Body of pancreas (tissue), 4 donors: Measurements from ENCODE around the gene LUC7L. TPM values are rescaled to one million over a fixed set of nuclear protein-coding genes. Genes with fewer than 3 reads are reported as not detected.

Experiments used
- ATAC-seq: fragments of 150-250 bp; one replicate; pipeline ENCODE4 v1.9.1; 2016
- DNase-seq, 4 donors: peaks; one replicate each; pipeline ENCODE4 v3.0.0-alpha.2; 2019
- H3K27ac ChIP-seq, 4 donors: fragments of 200-600 bp; sonication (generic); 1 replicate in 3 of 4; 2 replicates in 1 of 4; pipeline versions ENCODE4 v1.5.1 to v1.6.1; 2016 to 2019; ENCODE audit warnings: mild to moderate bottlenecking in 1 of 4, mixed read lengths in 1 of 4, moderate library complexity in 1 of 4
- H3K27me3 ChIP-seq, 2 donors: fragments of 200-600 bp; sonication (generic); one replicate each; pipeline ENCODE4 v1.6.0; 2016; ENCODE audit warnings: mild to moderate bottlenecking in 1 of 2
- H3K36me3 ChIP-seq, 2 donors: fragments of 200-600 bp; sonication (generic); replicated peaks in 1 of 2; 2 replicates each; pipeline ENCODE4 v1.5.1; 2016; ENCODE audit warnings: low read depth in 2 of 2; ENCODE audit not compliant: insufficient read depth in 1 of 2
- H3K4me1 ChIP-seq: fragments of 200-600 bp; sonication (generic); one replicate; pipeline ENCODE4 v1.6.0; 2016
- H3K4me3 ChIP-seq, 2 donors: fragments of 200-600 bp; sonication (generic); 1 replicate in 1 of 2; 2 replicates in 1 of 2; pipeline ENCODE4 v1.5.1; 2016 to 2019
- H3K9me3 ChIP-seq, 3 donors: fragments of 200-600 bp; sonication (generic); 1 replicate in 2 of 3; 2 replicates in 1 of 3; pipeline ENCODE4 v1.5.1; 2016
- CTCF ChIP-seq, 7 experiments: fragments of 450-650 bp in 4 of 7; fragments of 200-600 bp in 3 of 7; sonication (generic) in 3 of 7; IDR thresholded peaks; one replicate each; pipeline ENCODE4 v1.5.1; 2016 to 2019; ENCODE audit warnings: antibody characterized with exemption in 7 of 7
- POLR2A ChIP-seq, 3 donors: fragments of 450-650 bp; IDR thresholded peaks; one replicate each; pipeline ENCODE4 v1.6.1; 2016; ENCODE audit warnings: antibody characterized with exemption in 3 of 3, mild to moderate bottlenecking in 2 of 3
- whole genome bisulfite sequencing, 2 donors: methylation state at CpG; one replicate each; pipeline ENCODE4 v1.1.5; 2017; 5-methylcytosine and 5-hydroxymethylcytosine counted together
- intact Hi-C: fragments of 100-400 bp; cut with DNase I; formaldehyde crosslinking; loops from one replicate; pipeline ENCODE4 v1.15.1; 2023
- total RNA-seq, 2 donors: library from RNA; depleted of rRNA; stranded (reverse); fragments of >200 nt; gene quantifications; one replicate each; pipeline ENCODE4 v1.1.0, GENCODE V29; 2016

LUC7L gene
- total RNA-seq, 2 donors from 2014 or later = 106 to 162 TPM

GRCh38 chr16:149024-149660 lies 80.1 kb downstream of the LUC7L start:
- Histone ChIP-seq H3K27me3 (no peaks in the 10 kb centered on the region), H3K36me3 (no peaks in the 10 kb centered on the region), H3K4me3 (no peak overlapping the region), H3K27ac (no peak overlapping the region), H3K4me1 (no peaks in the 10 kb centered on the region), H3K9me3 (no peaks in the 10 kb centered on the region)
- ATAC-seq (no peak), DNase-seq (no peak)
- 32 to 40% methylated on average over 5 to 9 of the region's 9 CpGs for WGBS, 2 donors
- intact Hi-C loops = no loop called here
- TF ChIP-seq POLR2A (IDR thresholded peaks at IDR 0.05) (no peak), CTCF (IDR thresholded peaks at IDR 0.05) (no peak)

DNA sequence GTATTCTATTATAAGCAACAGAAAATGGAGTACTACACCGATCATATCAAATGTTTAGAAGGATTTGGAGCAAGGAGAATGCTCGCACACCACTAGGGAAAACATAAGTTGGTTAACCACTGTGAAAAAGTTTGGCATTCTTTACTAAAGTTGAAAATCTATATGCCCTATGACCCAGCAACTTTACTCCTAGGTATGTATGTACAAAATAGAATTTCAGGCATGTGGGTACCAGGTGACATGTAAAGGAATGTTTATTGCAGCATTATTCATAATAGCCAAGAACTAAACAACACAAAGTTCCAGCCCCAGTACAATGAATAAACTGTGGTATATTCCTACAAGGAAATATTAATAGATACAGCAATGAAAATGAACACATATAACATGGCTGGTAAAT lies 82.6 kb downstream of the LUC7L start:
- Histone ChIP-seq H3K9me3 (no peaks in the 10 kb centered on the region), H3K27ac (no peak overlapping the region), H3K4me1 (no peaks in the 10 kb centered on the region), H3K27me3 (no peaks in the 10 kb centered on the region), H3K36me3 (no peaks in the 10 kb centered on the region), H3K4me3 (no peak overlapping the region)
- intact Hi-C loops = no loop called here
- no peak for DNase-seq
- 83 to 90% methylated on average over 2 of the region's 2 CpGs for WGBS, 2 donors
- no peak for ATAC-seq
- TF ChIP-seq CTCF (IDR thresholded peaks at IDR 0.05) = no peak
- no peak for TF ChIP-seq POLR2A (IDR thresholded peaks at IDR 0.05)

- TF ChIP-seq CTCF (IDR thresholded peaks at IDR 0.05) (no peak), POLR2A (IDR thresholded peaks at IDR 0.05) (no peak)
- 73 to 82% methylated on average over 14 of the region's 14 CpGs for WGBS, 2 donors
- intact Hi-C loops = no loop called here
- Histone ChIP-seq H3K36me3 (no peaks in the 10 kb centered on the region), H3K9me3 (no peaks in the 10 kb centered on the region), H3K27ac (no peak overlapping the region), H3K4me3 (no peak overlapping the region), H3K4me1 (no peaks in the 10 kb centered on the region), H3K27me3 (no peaks in the 10 kb centered on the region)
- DNase-seq = no peak
- ATAC-seq = no peak
Measured at GRCh38 chr16:144797-145252, 84.4 kb downstream of the LUC7L start.

- intact Hi-C loops = no loop called here
- Histone ChIP-seq H3K9me3 (no peaks in the 10 kb centered on the region), H3K4me3 (no peak overlapping the region), H3K4me1 (peaks cover 8% of the 10 kb centered on the region), H3K27me3 (no peaks in the 10 kb centered on the region), H3K27ac (no peak overlapping the region), H3K36me3 (no peaks in the 10 kb centered on the region)
- WGBS, 2 donors = 57% methylated on average over 6 of the region's 6 CpGs; no CpG with 5 or more reads in 1 of the 2 donors
- ATAC-seq (no peak), DNase-seq (no peak)
- TF ChIP-seq CTCF (IDR thresholded peaks at IDR 0.05) (no peak), POLR2A (IDR thresholded peaks at IDR 0.05) (no peak)
Measured at GRCh38 chr16:143456-143855, 85.8 kb downstream of the LUC7L start.

DNA sequence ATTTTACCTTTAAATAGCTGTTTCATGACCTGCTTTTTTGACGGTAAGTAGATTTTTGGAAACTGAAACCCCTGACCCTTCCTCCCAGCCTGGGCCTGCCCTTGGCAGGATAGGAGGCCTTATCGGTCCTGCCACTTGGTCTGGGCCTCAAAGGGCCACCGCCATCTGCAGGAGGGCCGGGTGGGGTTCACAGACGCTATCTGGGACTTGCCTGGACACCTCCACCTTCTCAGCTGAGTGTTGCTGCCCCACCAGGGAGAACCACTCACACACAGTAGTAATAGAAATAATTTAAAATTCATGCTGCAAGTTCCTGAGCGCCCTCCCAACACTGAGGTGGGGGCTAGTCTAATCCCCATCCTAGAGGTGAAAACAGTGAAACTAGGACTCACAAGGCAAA lies 86.2 kb downstream of the LUC7L start:
- no peak overlapping the region for H3K4me3 ChIP-seq
- no peaks in the 10 kb centered on the region for H3K9me3 ChIP-seq
- H3K36me3 ChIP-seq = no peaks in the 10 kb centered on the region
- no peak overlapping the region for H3K27ac ChIP-seq
- H3K4me1 ChIP-seq = peaks cover 8% of the 10 kb centered on the region
- DNase-seq (no peak), ATAC-seq (no peak)
- H3K27me3 ChIP-seq = no peaks in the 10 kb centered on the region
- TF ChIP-seq POLR2A (IDR thresholded peaks at IDR 0.05) = no peak
- no peak for TF ChIP-seq CTCF (IDR thresholded peaks at IDR 0.05)
- 73 to 78% methylated on average over 5 to 6 of the region's 6 CpGs for WGBS, 2 donors
- intact Hi-C loops = no loop called here
